Stimulated activated CD8-positive, alpha-beta memory T cell treated with anti-CD3 and anti-CD28 coated beads, Interleukin-7, amount 100 ng/mL, for 4 hours (primary cell): ENCODE results near the gene MLLT3.
"Not testable (repeated sequence)": the region's sequence is repeated elsewhere in the genome, so short reads cannot be mapped to it uniquely, and the experiment has no call there.

ENCODE experiments used
- DNase-seq, 2 donors: peaks; one replicate each; pipeline ENCODE4 v3.0.0-alpha.2; 2020; ENCODE audit warnings: low read depth in 2 of 2

The MLLT3 gene

GRCh38 chr9:20597862-20598261 lies 24.4 kb downstream of the MLLT3 start:
- no peak for DNase-seq

GRCh38 chr9:20594608-20595007 lies 27.7 kb downstream of the MLLT3 start:
- no peak for DNase-seq

- DNase-seq = no peak
Observed at GRCh38 chr9:20593537-20593936, 28.8 kb downstream of the MLLT3 start.

- no peak for DNase-seq
Observed at GRCh38 chr9:20593105-20593504, 29.2 kb downstream of the MLLT3 start.

GRCh38 chr9:20592673-20593072 lies 29.6 kb downstream of the MLLT3 start:
- no peak for DNase-seq

- DNase-seq = no peak
Observed at GRCh38 chr9:20591223-20591622, 31.1 kb downstream of the MLLT3 start.

GRCh38 chr9:20584968-20585643 lies 37.2 kb downstream of the MLLT3 start:
- no peak for DNase-seq

- not testable (repeated sequence) for DNase-seq
Observed at GRCh38 chr9:20583088-20583487, 39.2 kb downstream of the MLLT3 start.

GRCh38 chr9:20582150-20582549 lies 40.1 kb downstream of the MLLT3 start:
- no peak for DNase-seq

GRCh38 chr9:20580673-20581072 lies 41.6 kb downstream of the MLLT3 start:
- DNase-seq = no peak

- DNase-seq = no peak
Observed at GRCh38 chr9:20579524-20580314, 42.6 kb downstream of the MLLT3 start.

GRCh38 chr9:20573023-20573422 lies 49.3 kb downstream of the MLLT3 start:
- DNase-seq = no peak

GRCh38 chr9:20570756-20571155 lies 51.5 kb downstream of the MLLT3 start:
- DNase-seq = no peak

GRCh38 chr9:20570087-20570486 lies 52.2 kb downstream of the MLLT3 start:
- no peak for DNase-seq

GRCh38 chr9:20569525-20569924 lies 52.8 kb downstream of the MLLT3 start:
- DNase-seq = no peak

GRCh38 chr9:20568400-20568799 lies 53.9 kb downstream of the MLLT3 start:
- DNase-seq = no peak

- DNase-seq = no peak
Observed at GRCh38 chr9:20566401-20566800, 55.9 kb downstream of the MLLT3 start.

- DNase-seq = no peak
Observed at GRCh38 chr9:20564650-20565049, 57.6 kb downstream of the MLLT3 start.

GRCh38 chr9:20563917-20564316 lies 58.4 kb downstream of the MLLT3 start:
- DNase-seq = no peak

GRCh38 chr9:20562051-20562450 lies 60.2 kb downstream of the MLLT3 start:
- DNase-seq = no peak

GRCh38 chr9:20561531-20561930 lies 60.8 kb downstream of the MLLT3 start:
- no peak for DNase-seq

- DNase-seq = no peak
Observed at GRCh38 chr9:20559231-20559890, 62.9 kb downstream of the MLLT3 start.

GRCh38 chr9:20558566-20559016 lies 63.7 kb downstream of the MLLT3 start:
- no peak for DNase-seq
